Left cardiac atrium (tissue), 4 donors: ENCODE measurements around the gene PLXNC1. TPM values are rescaled to one million over a fixed set of nuclear protein-coding genes. Genes with fewer than 3 reads are reported as not detected.
A peak's percentile ranks its signal among the peaks of the same experiment; 100 is the strongest.

Experiments
- ATAC-seq, 2 donors: fragments of 200-7000 bp; cut with Tn5 transposase; one replicate each; pipeline ENCODE4 v1.9.1; 2020; ENCODE audit warnings: mild to moderate bottlenecking in 2 of 2, moderate library complexity in 2 of 2
- DNase-seq: peaks from one replicate; pipeline ENCODE4 v3.0.0-alpha.2; 2020
- intact Hi-C, 2 donors: fragments of 100-400 bp; cut with DNase I; formaldehyde crosslinking; loops; one replicate each; pipeline versions ENCODE4 v1.14.1 to v1.15.1; 2022 to 2023
- total RNA-seq, 2 donors: library from RNA; stranded (reverse); fragmentation: NEBNext Ultra II Directional; extraction: Animal tissue kit (Norgen Biotek cat#: 25700); gene quantifications; one replicate each; pipeline ENCODE4 v1.2.1, GENCODE V29; 2021
- donor health status: DM: no; HTN: yes; CAD: no.
- donor health status: DM: no; HTN: yes; CAD: no; lungs with severe emphysema.
- donor health status: DM: yes; HTN: yes; CAD: no.
- donor health status: Dilated cardiomyopathy.

The PLXNC1 gene
- total RNA-seq, 2 donors from 2014 or later = 3.2 to 4.1 TPM

DNA sequence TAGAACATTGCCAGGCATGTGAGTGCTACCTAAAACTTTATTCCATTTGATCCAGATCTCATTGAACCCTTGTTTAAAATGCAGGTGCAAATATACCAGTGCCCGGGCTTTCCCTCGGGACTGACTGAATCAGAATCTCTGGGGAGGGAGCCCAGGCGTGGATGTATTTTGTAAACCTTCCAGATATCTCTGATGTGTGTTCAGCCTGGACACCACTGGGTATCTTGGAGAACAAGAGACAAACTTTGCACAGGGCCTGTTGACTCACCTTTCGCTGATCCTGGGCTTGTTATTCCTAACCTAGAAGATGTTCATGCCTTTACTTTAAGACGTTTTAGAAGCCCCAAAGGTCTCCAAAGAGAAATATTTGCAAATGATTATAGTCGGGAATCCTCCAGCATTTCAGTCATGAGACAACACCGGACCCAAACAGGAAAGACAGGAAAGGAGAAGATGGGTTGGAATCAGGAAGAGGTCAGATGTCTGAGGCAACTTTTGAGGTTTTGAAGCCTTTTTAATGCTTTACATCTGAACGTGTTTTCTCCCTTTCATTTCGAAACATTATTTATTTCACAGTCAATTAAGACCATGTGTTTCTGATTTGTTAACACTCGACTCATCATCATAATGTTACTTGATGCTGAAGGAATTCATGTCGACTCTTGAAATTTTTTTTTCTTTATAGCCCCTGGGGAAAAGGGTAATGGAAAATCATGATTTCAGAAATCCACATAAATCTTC lies 118.6 kb downstream of the PLXNC1 start:
- DNase-seq = no peak
- intact Hi-C loops = no loop called here
- ATAC-seq = no peak

DNA sequence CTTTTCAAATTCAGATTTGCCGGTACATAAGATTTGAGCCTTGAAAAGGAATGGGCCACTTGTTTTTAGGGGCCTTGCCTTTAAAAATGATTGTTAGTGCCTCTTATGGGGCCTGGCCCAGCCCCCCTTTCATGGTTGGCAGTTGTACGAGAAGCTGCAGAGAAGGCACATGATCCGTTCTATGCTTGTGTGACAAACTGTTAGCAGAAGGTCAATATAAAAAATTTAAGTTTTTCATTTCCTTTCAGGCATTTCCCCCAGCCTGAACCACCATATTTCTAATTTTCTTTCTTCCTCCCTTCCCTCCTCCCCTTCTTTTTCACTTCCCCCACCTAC lies 119.1 kb downstream of the PLXNC1 start:
- ATAC-seq (no peak), DNase-seq (no peak)
- intact Hi-C loops = no loop called here

DNA sequence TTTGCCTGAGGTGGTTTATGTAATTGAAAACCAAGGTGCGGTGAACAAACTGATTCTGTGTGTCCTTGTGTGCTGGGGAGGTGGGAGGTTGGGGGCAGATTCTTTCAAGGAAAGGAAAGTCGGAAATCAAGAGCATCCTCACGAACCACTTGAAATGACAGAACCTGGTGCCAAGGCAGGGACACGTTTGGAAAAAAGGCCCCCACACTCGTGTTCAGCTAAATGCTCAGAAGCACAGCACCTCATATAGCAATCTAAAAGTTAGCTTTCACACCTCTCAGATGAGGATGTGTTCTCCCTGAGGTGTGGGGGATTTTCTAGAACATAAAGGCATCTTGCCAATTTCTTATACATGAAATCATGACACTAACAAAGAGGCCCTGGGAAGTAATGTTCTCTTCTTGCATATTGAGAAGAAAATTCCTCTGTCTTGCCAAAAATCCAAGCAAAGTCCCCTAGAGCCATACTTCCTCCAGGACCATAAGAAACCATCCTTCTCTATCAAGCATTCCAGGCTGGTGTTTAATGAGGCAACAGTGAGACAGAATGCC lies 119.6 kb downstream of the PLXNC1 start:
- intact Hi-C loops = no loop called here
- ATAC-seq (no peak), DNase-seq (no peak)

DNA sequence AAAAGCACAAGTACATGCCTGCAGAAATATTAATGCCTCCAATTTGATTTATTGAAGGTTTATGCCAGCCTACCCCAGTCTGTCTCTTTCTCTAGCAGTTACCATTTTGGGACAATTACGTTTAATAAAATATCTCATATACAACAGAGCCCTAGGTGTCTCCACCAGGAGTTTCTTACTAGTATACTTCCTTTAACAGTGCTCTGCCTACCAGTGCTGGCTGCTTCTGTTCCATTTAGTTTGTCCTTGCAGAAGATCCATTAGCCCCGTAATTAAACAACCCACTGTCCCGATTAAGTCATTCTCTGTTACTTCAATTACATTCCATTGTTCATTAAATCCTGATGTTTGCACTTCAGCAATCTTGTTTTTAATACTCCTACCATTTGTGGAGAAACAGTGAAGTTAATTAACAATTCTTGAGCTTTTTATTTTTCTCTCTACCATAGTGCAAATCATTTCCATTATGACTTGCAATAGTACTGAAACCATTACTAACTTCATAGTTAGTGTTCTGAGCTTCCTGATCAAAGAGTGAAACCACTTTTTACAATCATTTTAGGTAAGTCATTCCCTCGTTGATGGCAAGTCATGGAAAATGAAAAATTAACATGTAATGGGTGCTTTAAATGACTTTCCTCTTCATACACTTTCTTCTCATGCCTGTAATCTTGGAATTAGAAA lies 121.1 kb downstream of the PLXNC1 start:
- no peak for DNase-seq
- intact Hi-C loops = no loop called here
- ATAC-seq = no peak

DNA sequence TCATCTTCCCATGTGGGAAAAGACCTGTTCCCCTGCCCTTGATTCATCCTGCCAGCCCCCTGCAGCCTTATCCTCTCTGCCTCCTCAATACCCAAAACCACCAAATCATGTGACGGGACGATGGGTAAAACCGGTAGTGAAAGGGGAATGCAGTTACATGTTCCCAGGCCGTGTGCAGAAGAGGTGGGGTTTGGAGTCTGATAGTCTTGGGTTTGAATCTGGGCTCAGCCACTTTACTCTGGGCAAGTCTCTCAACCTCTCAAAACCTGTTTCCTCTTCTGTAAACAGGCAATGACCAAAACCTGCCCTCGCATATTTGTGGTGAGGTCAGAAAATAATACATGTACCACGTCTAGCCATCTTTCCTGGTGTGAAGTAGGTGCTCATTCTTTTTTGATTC lies 123.0 kb downstream of the PLXNC1 start:
- intact Hi-C loops = no loop called here
- ATAC-seq (no peak), DNase-seq (no peak)

DNA sequence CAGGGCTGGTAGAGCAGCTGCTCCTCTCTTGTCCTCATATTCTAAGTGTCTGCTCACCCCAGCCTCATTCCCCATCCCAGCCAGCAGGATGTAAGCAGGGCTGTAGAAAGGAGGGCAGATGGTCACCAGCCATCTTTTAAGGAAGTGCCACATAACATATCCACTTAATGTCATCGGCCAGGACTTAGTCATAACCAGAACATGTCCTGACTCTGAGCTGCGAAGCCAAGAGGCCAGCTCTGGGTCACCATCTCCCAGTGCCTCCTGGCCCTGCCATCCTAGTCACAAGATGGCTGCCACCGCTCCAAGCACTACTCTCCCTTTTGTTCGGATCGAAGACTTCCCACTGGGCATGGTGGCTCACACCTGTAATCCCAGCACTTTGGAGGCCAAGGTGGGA lies 123.9 kb downstream of the PLXNC1 start:
- no peak for DNase-seq
- intact Hi-C loops = no loop called here
- ATAC-seq = peak in 1 of 2 donors; percentile 14

DNA sequence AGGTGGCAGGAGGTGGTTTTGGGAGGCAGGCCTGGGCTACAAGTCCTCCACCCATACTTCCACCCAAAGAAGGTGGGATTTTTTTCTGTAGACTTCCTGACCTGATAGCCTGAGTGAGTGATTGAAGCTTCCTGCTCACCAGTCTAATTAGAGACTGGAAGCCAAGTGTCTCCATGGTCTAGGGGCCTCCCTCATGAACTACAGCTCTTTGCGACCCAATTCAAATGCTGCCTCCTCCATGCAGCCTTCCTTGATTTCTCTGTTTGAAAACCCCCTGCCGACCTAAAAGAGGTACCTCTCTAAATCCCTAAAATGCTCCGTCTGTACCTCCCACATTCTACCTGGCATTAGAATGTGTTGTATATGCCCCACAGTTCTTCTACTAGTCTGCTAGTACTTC lies 124.9 kb downstream of the PLXNC1 start:
- ATAC-seq (no peak), DNase-seq (no peak)
- intact Hi-C loops = no loop called here

DNA sequence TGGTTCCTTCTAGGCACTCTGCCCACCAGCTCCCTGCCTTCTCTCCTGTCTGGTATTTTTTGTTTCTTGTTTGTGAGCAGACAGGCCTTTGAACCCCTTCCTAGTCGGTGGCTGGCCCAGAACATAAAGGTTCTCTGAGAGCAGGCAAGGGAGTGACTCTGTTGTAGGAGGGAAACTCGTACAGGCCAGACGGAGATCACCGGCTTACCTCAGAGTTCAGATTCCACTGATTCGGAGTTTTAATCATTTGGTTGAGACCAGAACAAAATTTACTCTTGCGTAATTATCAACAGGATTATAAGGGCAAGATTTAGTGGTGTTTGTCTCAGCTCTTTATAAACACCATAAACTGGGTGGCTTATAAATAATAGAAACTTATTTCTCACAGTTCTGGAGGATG lies 128.3 kb downstream of the PLXNC1 start:
- intact Hi-C loops = no loop called here
- ATAC-seq = no peak
- no peak for DNase-seq

DNA sequence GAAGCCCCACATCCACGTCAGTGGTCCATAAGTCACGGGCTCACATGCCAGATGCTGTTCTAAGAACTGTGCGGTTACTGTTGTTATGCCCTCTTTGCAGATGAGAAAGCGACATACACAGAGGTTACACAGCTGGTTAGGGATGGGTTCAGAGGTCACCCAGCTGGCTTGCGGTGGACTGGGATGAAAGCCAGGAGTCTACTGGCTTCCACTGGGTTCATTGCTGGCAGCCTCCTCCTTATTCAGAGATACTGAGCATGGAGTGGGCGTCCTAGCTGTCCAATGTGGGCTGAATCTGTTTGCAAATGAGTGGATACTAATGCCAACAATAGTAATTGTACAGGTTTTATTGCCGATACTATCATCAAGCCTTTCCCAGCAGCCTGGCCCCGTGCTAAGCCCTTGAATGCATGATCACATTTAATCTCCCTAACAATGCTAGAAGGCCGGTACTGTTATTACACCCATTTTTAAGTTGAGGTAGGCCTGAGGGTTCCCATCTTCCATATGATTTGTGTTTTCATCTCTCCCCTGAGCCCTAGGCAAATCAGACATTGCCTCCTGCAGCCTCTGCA lies 129.1 kb downstream of the PLXNC1 start:
- DNase-seq (no peak), ATAC-seq (peak in 1 of 2 donors; percentile 30)
- intact Hi-C loops = no loop called here

DNA sequence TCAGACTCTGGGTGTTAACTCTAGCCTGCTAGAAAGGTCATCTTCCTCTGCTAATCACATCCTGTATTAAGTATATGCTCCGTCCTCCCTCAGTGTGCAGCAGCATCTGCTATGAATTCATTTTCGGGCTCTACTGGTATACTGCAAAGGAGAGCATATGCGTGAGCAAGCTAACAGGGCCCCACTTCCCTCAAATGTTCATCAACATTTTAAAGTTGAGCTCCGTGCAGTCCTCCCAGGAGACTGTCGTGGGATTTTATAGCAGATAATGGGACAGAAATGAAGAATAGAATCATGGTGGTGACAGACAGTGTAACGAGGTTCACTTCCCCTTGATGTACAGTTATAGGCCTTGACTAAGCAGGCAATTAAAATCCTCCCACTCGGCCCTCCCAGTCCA lies 131.7 kb downstream of the PLXNC1 start:
- ATAC-seq (no peak), DNase-seq (no peak)
- intact Hi-C loops = loop anchor here in 1 of 2 donors (10.0 kb wide), 1 partner anchor 125 kb away; no protein-coding TSS in a partner anchor

DNA sequence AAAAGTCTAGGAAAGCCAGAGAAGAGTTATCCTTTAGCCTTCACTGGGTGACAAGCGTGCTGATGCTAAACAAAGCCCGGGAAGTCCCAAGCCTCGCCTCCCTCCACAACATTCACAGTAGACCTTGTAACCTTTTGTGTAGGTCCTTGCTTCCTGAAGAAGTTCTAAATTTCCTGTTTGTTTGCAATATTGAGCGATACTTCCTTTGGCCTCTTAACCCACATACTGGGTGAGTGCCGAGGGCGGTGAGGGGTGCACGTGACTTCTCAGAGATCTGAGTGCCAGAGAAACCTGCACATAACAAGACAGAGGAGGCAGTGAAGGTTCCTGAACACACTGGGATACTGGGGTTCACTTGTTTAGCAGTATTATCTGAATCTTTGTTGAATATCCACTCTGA lies 134.3 kb downstream of the PLXNC1 start:
- ATAC-seq (peak; percentile 22 to 55), DNase-seq (no peak)
- intact Hi-C loops = loop anchor here in 1 of 2 donors (10.0 kb wide), 1 partner anchor 128 kb away; no protein-coding TSS in a partner anchor

DNA sequence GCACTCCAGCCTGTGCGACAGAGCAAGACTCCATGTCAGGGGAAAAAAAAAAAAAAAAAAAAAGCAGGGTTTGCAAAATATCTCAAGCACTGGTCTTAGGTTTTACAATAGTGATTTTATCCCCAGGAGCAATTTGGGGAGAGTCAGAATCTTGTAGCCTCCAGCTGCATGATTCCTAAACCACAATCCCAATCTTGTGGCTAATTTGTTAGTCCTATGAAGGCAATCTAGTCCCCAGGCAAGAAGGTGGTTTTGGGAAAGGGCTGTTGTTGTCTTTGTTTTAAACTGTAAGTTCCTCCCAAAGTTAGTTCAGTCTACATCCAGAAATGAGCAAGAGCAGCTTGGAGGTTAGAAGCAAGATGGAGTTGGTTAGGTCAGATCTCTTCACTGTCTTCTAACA lies 135.7 kb downstream of the PLXNC1 start:
- DNase-seq (no peak), ATAC-seq (no peak)
- intact Hi-C loops = loop anchor here in 1 of 2 donors (10.0 kb wide), 1 partner anchor 129 kb away; no protein-coding TSS in a partner anchor

DNA sequence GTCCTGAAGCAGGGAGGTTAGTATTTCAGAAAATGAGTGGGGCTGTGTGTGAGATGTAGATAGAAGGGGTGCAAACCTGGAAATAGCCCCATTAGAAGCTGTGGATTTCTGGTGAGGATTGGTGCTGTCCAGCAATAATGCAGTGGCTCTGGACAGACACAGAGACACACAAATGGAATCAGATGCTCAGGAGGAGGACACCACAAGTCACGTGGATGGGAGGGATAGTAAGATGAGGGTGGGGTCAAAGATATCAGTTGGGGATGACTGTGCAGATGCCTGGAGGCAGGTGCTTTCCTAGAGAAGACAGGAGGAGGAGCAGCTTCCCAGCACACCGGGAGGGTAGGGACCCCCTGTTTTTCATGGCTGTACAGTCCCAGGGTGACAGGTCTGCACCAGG lies 136.5 kb downstream of the PLXNC1 start:
- DNase-seq = no peak
- intact Hi-C loops = loop anchor here in 1 of 2 donors (10.0 kb wide), 1 partner anchor 130 kb away; no protein-coding TSS in a partner anchor
- ATAC-seq = no peak

DNA sequence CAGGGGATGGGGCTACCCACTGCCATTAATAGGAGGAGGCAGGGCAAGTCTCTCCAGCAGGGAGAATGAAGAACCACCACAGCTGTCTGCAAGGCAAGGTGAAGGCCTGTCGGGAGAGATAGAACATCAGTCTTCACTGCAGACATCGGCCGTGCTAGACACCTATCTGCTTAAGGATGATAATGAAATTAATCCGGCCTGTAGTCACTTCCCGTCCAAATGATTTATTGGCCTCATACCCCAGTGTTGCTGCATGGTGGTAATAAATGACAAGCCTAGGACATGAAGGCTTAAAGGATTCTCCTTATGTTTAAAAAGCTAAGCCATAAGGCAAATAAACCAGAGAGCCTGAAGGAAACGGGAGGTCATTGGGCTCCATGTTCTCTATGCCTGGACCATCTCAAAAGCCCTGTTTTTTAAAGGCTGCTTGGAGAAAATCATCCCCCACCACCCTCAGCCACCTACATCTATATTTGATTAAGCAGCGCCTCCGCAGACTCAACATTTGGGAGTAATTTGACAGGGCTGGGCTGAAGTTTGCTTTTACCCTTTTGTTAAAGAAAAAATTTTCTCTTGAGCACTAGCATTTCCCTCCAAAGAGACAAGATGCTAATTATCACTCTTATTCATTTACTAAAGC lies 137.7 kb downstream of the PLXNC1 start:
- no peak for DNase-seq
- intact Hi-C loops = loop anchor here in 1 of 2 donors (10.0 kb wide), 1 partner anchor 131 kb away; no protein-coding TSS in a partner anchor
- no peak for ATAC-seq

DNA sequence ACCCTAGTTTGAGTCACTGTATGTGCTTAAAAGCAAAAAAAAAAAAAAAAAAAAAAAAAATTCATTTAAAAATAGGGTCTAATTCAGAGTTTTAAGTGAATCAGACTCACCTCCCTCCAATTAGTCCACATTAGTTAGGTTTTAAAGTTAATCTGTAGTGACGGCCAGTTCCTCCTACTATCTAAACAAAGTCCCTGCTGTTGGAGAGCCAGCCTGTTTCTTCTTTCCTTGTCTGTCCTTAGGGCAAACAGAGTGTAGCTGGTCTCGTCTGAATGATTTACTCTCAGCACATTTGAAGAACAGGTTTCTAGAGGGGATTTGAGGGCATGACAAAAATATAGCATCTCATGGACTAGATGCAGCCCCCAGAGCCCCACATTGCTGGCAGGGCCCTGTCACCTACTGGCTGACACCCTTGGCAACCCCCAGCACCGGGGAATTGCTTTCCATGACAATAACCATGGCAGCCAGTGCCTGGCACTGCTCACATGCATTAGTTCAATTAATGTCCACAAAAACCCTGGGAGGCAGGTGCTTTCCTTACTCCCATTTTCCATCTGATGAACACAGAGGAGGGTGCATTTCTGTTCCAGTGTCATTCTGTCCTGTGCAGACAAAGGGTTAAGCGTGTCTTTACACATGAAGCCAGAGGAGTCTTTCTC lies 138.3 kb downstream of the PLXNC1 start:
- intact Hi-C loops = loop anchor here in 1 of 2 donors (10.0 kb wide), 1 partner anchor 132 kb away; no protein-coding TSS in a partner anchor
- no peak for DNase-seq
- ATAC-seq = no peak

DNA sequence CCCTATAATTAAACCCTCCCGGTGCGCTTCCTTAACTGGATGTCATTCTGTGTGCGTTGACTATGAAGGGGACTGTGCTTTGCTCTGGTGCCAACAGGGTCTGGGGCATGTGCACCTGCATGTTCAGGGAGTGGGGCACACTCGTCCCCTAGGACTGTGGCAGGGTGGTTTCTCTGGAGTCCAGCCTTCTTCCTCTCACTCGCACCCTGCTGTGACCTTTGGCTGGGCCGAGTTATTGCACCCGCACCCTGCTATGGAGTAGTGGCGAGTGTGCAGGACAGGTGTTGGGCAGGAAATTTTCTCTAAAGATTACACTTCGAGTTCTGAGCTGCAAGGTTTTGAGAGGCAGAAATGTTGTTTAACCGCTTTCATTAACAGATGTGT lies 138.9 kb downstream of the PLXNC1 start:
- ATAC-seq (no peak), DNase-seq (no peak)
- intact Hi-C loops = loop anchor here in 1 of 2 donors (10.0 kb wide), 1 partner anchor 132 kb away; no protein-coding TSS in a partner anchor

DNA sequence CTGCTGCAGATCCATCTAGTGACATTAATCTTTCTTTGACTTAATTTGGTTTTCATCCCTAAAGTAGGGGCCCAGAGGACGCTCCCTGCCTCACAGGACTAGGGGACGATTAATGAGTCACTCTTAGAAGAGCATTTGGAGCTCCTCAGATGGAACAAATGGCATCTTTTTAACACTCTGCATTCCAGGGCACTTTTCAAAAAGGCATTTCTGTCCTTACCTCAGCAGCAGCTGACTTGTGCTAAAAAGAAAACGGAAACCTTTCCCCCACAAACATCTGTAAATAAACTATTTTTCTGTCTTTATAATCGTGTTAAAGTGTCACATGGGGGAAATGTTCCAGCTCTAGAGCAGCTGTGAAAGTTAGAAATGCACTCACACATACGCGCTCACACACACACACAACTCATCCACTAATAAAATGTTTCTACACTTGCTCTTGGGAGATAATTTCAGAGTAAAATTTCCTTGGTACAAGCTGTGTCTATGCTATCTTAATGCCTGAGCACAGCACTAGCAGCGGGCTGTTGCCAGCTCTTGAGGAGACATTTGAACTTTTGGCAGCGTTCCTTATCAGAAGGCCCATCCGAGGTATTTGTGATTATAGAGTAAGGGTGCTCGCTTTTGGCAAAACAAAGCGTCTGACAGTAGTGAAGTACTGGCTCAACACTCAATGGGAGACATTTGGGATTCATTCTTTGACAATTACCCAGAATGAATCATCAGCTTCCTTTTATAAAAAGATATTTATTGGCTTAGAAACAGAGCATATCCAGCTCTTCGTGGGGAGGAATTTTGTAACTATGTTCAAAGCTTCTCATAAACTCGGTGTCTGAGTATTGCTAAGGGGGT lies 141.3 kb downstream of the PLXNC1 start:
- intact Hi-C loops = loop anchor here in 1 of 2 donors (10.0 kb wide), 1 partner anchor 135 kb away; no protein-coding TSS in a partner anchor
- DNase-seq (peak; percentile 31), ATAC-seq (peak; percentile 43 to 86)

DNA sequence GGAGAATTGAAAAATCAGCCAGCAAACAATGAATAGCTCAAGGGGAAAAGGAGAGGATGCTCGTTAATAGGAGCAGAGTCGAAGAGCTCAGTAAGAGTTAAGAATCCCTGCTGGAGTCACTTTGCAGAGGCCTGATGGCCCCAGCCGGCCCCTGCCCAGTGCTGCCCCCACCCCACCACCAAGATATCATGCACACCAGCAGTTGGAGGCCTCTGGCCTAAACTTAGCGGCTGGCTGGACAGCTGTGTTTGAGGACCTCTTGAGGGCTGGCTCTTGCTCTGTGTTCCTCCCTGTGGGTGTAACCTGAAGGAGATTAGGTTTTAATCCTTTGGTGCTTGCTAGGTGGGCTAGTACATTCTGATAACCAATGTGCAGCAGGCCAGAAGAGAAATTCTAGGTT lies 142.0 kb downstream of the PLXNC1 start:
- DNase-seq = peak; percentile 30
- intact Hi-C loops = no loop called here

More for the DNA sequence above, 142.0 kb downstream of the PLXNC1 start:
- ATAC-seq = peak; percentile 85 to 89
